Measurements from ENCODE around the gene PIGB. TPM values are rescaled to one million over a fixed set of nuclear protein-coding genes. Genes with fewer than 3 reads are reported as not detected.
A peak's percentile ranks its signal among the peaks of the same experiment; 100 is the strongest.

PIGB gene
- total RNA-seq, 1 donor from 2014 or later, result 8.9 TPM

DNA sequence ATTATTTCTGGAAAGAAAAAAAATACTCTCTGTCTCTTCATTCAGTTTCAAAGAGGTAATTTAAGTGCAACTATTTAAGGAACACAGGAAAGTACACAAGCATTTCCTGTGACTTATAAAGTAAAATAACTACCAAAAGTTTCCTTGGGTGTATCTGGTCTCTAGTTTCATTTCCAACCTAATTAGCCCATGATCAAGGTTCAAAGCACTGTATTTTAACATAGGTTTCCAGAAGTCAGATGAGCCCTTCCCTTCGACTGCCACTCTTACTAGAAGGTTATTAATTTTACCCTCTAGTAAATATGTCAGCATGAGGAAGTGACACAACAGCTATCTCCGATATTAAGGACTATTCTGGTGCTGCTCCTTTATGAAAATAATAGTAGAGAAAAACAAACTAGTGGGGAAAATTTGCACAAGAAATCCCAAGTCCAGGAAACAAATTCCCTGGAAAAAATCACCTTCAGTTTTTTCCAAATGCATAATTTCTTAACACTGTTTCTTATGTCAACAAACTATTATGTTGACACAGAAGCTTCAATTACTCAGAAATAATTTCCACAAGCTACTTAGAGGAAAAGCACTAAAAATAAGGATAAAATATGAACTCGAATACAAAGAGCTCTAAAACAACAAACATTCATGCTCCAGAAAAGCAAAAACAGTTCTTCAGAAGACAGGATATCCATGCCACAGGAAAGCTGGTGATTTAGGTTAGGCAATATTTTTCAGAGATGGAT lies 53.8 kb downstream of the PIGB start:
- peaks cover 14% of the 10 kb centered on the region for H3K4me1 Mint-ChIP-seq (ENCODE audit: low read depth)
- H3K36me3 Mint-ChIP-seq (ENCODE audit: low read depth), result peaks cover 16% of the 10 kb centered on the region
- TF ChIP-seq CTCF (IDR thresholded peaks at IDR 0.05), result no peak
- H3K4me3 Mint-ChIP-seq (ENCODE audit: unreplicated experiment), result no peak overlapping the region
- peak overlapping the region; percentile 60 for H3K27ac Mint-ChIP-seq (ENCODE audit: unreplicated experiment)
- no peaks in the 10 kb centered on the region for H3K9me3 Mint-ChIP-seq (ENCODE audit: low read depth)
- DNase-seq (ENCODE audit: low spot score), result no peak
- no peaks in the 10 kb centered on the region for H3K27me3 Mint-ChIP-seq (ENCODE audit: low read depth)

- H3K9me3 Mint-ChIP-seq (ENCODE audit: low read depth), result no peaks in the 10 kb centered on the region
- H3K36me3 Mint-ChIP-seq (ENCODE audit: low read depth), result peaks cover 19% of the 10 kb centered on the region
- TF ChIP-seq CTCF (IDR thresholded peaks at IDR 0.05), result no peak
These were observed 60.1 kb downstream of the PIGB start for GRCh38 chr15:55379095-55379494.

GRCh38 chr15:55381595-55381994 lies 62.6 kb downstream of the PIGB start:
- Mint-ChIP-seq H3K4me1 (ENCODE audit: low read depth) (no peaks in the 10 kb centered on the region), H3K9me3 (ENCODE audit: low read depth) (no peaks in the 10 kb centered on the region), H3K4me3 (ENCODE audit: unreplicated experiment) (no peak overlapping the region), H3K27me3 (ENCODE audit: low read depth) (no peaks in the 10 kb centered on the region), H3K36me3 (ENCODE audit: low read depth) (peaks cover 19% of the 10 kb centered on the region), H3K27ac (ENCODE audit: unreplicated experiment) (no peak overlapping the region)
- no peak for DNase-seq (ENCODE audit: low spot score)
- TF ChIP-seq CTCF (IDR thresholded peaks at IDR 0.05), result no peak

More at GRCh38 chr15:55379095-55379494, 60.1 kb downstream of the PIGB start:
- H3K4me3 Mint-ChIP-seq (ENCODE audit: unreplicated experiment), result no peak overlapping the region
- DNase-seq (ENCODE audit: low spot score), result no peak
- no peaks in the 10 kb centered on the region for H3K27me3 Mint-ChIP-seq (ENCODE audit: low read depth)
- no peak overlapping the region for H3K27ac Mint-ChIP-seq (ENCODE audit: unreplicated experiment)
- H3K4me1 Mint-ChIP-seq (ENCODE audit: low read depth), result no peaks in the 10 kb centered on the region

GRCh38 chr15:55383687-55384086 lies 64.7 kb downstream of the PIGB start:
- Mint-ChIP-seq H3K9me3 (ENCODE audit: low read depth) (no peaks in the 10 kb centered on the region), H3K4me1 (ENCODE audit: low read depth) (peaks cover 7% of the 10 kb centered on the region), H3K36me3 (ENCODE audit: low read depth) (peaks cover 27% of the 10 kb centered on the region), H3K27me3 (ENCODE audit: low read depth) (no peaks in the 10 kb centered on the region), H3K4me3 (ENCODE audit: unreplicated experiment) (no peak overlapping the region), H3K27ac (ENCODE audit: unreplicated experiment) (no peak overlapping the region)
- DNase-seq (ENCODE audit: low spot score), result no peak
- TF ChIP-seq CTCF (IDR thresholded peaks at IDR 0.05), result no peak

DNA sequence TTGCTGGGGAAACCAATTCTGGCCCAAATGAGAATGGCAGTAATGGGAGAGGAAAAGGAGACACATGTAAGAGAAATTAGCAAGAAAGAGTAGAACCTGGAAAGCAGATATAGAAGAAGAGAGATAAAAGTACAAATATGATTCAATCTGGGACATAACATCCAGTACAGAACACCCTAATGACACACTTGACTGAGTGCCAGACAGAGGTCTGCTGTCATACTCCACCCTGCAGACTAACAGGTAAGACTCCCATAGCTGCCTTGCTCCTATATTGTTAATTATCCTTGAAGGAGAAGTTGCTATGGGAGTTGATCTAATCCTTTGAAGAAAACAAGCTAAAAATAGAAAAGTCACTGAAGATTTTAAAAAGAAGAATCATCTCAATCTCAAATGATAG lies 68.0 kb downstream of the PIGB start:
- Mint-ChIP-seq H3K36me3 (ENCODE audit: low read depth) (peaks cover 27% of the 10 kb centered on the region), H3K9me3 (ENCODE audit: low read depth) (no peaks in the 10 kb centered on the region), H3K4me3 (ENCODE audit: unreplicated experiment) (no peak overlapping the region), H3K27me3 (ENCODE audit: low read depth) (no peaks in the 10 kb centered on the region), H3K27ac (ENCODE audit: unreplicated experiment) (peak overlapping the region; percentile 53), H3K4me1 (ENCODE audit: low read depth) (peaks cover 17% of the 10 kb centered on the region)
- DNase-seq (ENCODE audit: low spot score), result no peak
- no peak for TF ChIP-seq CTCF (IDR thresholded peaks at IDR 0.05)
